Midbrain (tissue), 1 donor: Measurements from ENCODE around the gene PPEF1.

Source experiments
- DNase-seq: peaks from one replicate; lab custom pipeline; 2025; lab: John Stamatoyannopoulos, UW

The PPEF1 gene, protein sequence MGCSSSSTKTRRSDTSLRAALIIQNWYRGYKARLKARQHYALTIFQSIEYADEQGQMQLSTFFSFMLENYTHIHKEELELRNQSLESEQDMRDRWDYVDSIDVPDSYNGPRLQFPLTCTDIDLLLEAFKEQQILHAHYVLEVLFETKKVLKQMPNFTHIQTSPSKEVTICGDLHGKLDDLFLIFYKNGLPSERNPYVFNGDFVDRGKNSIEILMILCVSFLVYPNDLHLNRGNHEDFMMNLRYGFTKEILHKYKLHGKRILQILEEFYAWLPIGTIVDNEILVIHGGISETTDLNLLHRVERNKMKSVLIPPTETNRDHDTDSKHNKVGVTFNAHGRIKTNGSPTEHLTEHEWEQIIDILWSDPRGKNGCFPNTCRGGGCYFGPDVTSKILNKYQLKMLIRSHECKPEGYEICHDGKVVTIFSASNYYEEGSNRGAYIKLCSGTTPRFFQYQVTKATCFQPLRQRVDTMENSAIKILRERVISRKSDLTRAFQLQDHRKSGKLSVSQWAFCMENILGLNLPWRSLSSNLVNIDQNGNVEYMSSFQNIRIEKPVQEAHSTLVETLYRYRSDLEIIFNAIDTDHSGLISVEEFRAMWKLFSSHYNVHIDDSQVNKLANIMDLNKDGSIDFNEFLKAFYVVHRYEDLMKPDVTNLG

DNA sequence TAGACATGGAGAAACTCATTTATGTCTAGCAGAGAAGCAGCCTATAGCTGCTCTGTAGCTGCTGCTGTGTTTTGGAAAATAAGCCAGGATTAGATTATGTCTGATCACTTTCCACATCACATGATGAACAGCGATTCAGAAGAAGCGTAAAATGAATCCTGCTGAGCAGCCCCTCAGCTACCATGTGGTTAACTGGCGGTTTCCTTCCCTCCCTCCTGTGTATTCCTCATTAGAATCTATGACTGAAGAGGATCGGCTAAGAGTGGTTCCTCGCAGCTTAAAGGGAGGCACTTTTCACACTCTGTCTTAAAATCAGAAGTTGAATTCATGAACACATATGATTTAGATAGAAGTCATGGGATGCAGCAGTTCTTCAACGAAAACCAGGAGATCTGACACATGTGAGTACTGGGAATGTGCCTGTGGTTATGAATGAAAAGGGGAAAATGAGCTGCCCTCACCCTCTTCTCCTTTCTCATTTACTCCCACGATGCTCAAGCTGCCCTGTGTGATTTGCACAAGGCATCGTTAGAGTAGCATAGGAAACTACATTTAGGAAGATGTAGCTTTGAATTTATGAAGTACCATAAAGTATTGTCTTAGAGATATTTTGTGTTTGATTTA lies at the start of gene PPEF1:
Gene PPEF1 (plus strand): TSS at position 220 of the 624 bp plus-strand sequence. CDS start 136 bp downstream, at position 356.
- no peak for DNase-seq

DNA sequence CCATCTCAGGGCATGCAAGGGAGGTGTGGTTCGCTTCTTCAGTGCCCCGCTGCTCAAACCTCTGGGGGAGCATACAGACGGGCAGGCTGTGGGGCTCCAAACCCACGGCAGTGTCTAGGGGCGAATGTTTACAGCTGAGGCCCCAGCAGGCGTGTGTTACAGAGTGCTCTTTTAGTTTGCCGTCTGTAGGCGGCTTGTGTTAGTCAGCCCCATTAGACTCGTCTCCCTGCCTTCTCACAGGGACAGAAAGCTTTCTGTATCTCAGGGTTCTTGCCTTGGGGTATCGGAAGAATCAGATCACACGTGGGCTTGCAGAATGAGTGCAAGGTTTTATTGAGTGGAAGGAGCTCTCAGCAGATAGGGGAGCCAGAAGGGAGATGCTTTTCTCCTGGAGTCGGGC lies 46.2 kb upstream of the PPEF1 start:
- no peak for DNase-seq

DNA sequence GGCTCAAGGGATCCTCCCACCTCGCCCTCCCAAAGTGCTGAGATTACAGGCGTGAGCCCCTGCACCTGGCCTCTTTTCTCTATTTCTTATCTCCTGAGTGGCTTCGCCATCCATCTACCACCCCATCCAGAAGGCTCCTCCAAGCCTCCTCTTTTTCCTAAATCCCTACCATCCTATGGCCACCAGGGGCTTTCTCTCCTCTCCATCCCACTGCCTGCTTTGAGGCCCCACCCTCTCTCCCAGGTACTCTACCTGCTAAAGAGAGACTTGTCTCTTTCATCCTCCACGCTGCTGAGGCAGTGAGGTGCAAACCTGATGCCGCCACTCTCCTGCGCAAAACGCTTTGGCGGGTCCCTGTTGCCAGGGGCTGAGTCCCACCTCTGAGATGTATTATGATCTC lies 42.5 kb upstream of the PPEF1 start:
- no peak for DNase-seq

DNA sequence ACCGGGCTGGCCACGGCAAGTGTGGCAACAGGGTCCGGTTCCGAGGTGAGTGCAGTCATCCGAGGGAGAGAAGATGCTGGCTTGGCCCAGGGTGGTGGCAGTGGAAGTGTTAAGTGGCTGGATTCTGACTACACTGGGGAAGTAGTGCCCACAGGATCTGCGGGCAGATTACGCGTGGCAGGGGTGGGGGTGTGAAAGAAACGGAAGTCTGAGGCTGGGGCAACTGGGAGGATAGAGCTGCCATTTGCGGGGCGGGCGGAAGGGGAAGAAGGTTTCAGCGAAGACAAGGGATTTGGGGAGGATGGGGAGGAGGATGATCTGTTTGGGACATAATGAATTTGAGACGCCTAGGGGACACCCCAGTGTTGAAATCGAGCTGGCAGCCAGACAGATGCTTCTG lies 40.8 kb upstream of the PPEF1 start:
- no peak for DNase-seq

DNA sequence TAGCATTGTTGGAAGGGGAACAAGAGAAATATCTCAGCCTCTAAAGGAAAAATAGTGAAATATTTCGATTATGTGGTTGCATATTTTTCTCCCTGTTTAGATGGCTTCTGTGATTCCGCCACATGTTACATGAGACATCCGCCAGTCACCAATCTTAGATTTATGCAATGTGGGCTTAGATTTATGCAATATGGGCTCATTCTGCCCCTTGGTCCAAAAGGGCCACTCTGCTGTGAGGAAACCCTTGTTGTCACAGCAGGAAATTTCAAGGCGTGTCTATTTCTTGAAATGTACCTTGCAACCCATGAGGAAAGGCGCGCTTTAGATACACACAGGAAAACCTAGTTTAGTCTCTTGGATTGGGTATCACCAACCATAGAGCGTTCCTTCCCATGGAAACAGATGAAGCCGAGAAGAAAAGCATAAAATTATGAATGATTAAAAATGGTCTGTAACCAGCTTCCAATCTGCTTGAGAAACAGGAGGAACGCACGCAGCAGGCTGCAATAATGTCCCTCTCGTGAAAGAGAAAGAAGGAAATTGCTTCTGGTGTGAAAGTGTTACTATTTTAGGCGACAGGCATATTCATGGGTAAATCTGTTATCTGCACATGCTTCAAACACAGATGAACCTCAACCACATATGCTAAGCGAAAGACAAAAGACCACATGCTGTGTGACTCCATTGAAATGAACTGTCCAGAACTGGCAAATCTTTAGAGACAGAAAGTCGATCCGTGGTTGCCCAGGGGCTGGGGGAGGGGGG lies 39.2 kb upstream of the PPEF1 start:
- DNase-seq: no peak

DNA sequence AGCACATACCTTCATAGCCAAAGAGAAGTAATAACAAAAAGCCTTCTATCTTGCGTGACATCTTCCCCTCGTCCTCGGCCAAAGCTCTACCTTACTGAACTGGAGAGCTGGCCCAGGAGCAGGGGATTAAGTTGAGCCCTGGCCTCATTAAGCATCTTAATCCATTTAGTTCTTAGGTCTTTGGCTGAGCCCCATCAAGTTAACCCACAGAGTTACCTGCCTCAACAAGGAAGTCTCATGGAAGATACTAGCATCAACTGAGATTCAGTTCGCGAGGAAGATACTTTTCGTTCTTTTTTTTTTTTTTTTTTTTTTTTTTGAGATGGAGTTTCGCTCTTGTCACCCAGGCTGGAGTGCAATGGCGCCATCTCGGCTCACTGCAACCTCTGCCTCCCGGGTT lies 35.4 kb upstream of the PPEF1 start, which contains the start of gene RS1:
Gene RS1 (minus strand): TSS at position 101 of the 400 bp plus-strand sequence. CDS start 40 bp downstream, at position 61.
- no peak for DNase-seq

DNA sequence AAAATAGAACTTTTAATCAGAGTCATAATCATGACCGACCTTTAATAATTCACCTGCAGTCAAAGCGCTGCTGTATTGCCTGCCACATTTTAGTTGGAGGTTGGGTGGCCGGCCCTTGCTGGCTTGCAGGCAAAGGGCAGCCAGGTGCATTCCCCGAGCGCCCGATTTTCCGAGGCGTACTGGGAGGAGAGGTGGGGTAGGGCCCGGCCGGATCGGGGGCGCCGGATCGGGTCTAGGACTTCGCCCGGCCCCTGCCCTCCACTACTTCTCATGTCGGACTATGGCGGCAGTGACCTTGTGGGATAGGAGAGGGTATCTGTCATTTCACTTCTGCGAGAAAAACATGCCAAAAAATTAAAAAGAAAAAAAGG lies 33.0 kb upstream of the PPEF1 start:
- DNase-seq: no peak

DNA sequence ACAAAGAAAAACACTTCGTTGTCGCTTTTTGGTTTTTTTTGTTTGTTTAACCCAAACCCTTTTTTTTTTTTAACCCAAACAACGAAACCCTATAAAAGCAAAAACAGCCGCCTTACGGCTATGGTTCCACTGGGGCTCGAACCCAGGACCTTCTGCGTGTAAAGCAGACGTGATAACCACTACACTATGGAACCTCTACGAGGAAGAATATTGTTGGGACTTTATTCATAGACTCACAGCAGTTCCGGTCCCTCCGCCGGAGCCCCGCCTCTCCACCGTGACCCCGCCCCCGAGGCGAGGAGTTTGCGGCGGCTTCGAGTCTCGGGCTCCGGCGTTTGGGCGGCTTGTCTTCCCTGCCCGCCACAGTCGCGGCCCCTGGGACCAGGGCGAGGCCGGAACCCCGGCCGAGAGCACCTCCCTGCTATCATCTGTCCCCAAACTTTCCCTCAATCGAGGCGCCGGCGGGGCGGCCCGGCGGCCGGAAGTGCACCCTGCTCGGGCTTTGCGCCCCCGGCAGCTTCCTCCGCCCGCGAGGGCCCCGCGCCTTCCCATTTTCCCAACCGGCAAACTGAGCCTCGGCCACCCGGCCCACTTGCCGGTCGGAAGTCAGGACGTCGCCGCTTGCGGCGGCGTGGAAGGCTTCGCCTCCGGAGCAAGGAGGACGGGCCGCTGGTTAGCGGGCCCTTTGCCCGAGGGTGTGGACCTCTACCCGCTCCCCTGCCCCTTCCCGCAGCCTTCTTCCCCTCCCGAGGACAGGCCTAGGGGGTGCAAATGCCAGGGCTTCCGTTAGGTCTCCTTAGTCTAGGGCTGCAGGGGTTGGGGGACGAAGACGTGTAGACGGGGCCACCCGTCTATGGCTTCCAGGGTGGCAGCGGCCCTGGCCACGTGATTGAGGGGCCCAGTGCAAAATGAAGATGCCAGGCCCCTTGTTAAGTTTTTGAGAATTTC lies 32.4 kb upstream of the PPEF1 start:
- peak; percentile 86 for DNase-seq

DNA sequence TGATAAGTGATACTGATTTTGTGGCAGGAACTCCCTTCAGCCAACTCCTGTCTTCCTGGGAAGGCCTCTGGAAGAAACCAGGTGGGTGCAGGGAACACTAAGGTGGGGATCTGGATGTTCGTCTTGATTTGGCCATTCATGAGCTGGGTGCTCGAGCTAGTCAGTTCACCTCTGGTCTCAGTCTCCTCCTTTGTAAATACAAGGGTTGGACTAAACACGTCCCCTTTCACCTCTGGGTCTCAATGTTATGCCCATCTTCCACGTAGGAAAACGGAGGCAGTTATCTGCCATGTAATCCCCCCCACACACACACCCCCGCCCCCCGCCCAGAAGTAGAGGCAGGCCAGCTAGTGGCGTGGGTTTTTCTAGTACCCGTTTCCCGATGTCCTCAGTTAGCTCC lies 31.4 kb upstream of the PPEF1 start:
- no peak for DNase-seq

DNA sequence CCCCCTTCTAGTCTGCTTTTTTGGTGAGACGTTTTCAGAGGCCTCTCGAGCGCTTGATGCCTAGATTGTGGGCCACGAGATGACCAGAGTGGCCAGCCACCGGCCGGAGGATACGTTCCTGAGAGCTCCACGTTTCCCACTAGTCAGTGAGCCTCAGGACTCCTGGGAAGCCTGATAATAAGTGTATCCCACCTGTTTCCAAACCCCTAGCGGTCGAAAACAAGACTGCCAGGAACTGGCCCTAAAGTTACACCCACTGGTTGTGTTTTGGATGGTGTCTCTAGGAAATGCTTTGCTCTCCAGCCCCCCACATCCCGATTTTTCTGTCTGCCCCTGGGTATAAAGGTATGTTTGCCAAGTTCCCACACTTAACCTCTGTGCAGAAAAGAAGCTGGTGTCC lies 31.0 kb upstream of the PPEF1 start:
- no peak for DNase-seq

DNA sequence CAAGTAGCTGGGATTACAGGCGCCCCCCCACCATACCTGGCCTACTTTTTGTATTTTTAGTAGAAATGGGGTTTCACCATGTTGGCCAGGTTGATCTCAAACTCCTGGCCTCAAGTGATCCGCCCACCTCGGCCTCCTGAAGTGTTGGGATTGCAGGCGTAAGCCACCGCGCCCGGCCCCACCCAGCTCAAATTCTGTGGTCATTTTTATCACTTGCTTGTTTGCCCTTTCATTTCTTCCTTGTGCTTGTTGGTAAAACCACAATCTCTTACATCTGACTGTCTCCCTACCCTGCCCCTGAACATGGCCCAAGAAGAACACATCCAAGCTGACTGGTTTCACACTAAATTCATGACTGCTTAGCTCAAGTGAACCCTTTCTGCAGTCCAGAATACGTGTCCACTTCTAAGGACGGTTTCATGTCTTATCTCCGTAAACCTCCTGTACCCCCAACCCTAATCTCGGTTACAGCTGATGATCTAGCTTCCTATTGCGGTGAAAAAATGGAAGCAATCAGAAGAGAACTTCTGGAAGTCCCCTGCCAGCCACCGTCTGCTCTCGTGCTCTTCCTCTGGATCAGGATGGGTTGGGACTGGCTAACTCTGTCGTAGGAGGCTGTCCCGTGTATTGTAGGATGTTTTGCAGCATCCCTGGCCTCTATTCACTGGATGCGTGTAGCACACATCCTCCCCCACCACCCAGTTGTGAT lies 30.1 kb upstream of the PPEF1 start:
- no peak for DNase-seq

DNA sequence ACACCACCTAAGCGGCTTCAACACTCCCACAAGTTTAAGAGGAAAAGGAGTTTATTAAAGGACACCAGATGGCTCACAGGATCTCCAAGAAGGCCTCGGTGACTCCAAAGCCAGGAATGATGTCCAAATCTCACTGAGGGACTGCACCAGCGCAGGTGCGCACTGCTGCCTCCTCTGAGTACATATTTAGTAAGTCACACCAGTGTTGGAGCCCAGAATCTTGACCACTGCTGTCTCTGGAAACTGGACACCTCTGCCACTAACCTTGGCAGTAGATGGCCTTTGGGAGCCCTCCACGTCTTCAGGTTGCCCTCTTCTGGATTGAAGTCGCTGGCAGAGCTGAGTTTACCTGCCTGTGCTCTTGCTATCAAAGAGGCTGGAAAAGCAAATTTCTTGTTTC lies 25.4 kb upstream of the PPEF1 start:
- DNase-seq: no peak

DNA sequence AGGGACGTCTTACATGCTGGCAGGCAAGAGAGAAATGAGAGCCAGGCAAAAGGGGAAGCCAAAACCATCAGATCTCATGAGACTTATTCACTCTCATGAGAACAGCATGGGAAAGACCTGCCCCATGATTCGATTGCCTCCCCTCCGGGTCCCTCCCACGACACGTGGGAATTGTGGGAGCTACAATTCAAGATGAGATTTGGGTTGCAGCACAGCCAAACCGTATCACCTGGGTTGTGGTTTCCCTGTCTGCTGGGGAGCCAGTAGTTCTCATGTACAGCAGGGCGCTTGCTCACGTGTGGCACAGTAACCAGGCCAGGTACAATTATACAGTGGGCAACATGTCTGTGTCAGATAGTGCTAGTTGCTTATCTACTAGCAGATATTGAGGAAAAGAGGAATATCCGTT lies 24.5 kb upstream of the PPEF1 start:
- DNase-seq: no peak

DNA sequence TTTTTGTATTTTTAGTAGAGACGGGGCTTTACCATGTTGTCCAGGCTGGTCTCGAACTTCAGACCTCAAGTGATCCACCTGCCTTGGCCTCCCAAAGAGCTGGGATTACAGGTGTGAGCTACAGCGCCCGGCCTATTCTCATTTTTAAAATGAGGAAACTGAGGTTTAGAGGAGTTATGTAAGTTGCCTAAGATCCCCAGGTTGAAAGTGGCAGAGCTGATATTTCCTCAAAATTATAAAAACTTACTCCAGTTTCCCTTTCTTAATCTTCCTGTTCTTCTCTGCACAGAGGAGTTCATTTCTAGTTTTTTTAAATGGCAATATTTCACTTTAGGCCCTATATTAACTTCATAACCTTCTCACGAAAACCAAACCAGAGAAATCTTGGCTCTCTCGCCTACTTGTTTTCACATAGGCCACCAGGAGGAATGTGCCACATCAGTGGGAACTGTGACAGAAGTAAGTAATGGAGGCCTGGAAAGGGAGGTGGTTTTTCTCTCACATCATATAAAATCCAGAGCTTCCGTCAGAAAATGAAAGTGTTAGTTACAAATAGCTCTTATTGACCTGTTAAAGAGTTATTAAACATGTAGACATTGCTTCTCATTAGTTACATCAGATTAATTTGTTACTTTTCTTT lies 19.5 kb upstream of the PPEF1 start:
- DNase-seq: no peak

DNA sequence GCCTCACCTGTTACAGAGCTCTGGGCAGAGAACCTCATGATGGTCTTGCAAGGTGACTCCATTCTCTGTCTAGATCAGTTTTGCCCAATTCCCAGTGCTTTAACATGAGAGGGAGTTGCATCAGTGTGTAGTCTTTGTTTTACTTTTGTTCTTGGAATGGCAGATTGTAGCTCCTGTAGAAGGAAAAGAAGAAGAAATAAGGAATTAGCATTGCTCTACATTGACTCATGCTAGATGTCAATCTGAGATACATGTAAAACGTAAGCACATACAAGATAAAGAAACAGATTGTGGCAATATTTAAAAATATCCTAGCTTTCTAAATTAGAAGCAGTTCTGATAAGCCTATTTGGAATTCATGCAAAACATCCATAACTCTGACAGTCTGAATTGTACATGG lies 16.0 kb upstream of the PPEF1 start:
- no peak for DNase-seq

DNA sequence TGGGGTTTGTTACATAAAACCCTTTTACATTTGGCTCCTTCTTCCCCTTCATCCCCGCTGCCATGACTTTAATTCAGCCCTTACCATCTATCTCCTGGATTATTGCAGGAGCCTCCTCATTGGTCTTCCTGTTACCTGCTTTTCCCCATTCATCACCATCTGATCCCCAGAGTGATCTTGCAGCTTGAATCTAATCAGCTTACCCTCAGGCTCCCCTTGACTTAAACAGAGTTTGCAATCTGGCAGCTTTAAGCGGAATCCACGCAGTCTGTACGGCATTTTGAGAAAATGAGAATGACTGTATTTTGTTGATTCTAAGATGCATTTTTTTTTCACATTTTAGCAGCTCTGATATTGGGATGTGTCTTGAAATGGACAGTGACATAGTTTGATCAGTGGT lies 14.9 kb upstream of the PPEF1 start:
- no peak for DNase-seq

DNA sequence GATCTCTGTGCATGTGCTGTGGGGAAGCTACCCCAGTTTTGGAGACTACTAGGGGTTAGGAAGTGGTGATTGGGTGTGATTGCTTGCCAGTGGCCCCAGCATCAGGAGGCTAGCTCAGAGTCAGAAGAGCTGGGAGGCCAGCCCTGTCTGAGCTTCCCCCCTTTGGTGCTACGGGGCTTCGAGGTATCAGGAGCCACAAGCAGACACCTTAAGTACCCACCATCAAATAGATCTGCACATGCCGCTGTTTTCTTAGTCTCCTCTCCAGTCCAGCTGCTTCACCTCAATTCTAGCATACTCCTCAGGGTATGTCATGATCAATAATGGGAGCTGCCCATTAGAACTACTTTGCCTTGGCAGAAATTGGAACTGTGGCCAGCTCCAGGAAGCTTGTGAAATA lies 10.8 kb upstream of the PPEF1 start:
- no peak for DNase-seq

DNA sequence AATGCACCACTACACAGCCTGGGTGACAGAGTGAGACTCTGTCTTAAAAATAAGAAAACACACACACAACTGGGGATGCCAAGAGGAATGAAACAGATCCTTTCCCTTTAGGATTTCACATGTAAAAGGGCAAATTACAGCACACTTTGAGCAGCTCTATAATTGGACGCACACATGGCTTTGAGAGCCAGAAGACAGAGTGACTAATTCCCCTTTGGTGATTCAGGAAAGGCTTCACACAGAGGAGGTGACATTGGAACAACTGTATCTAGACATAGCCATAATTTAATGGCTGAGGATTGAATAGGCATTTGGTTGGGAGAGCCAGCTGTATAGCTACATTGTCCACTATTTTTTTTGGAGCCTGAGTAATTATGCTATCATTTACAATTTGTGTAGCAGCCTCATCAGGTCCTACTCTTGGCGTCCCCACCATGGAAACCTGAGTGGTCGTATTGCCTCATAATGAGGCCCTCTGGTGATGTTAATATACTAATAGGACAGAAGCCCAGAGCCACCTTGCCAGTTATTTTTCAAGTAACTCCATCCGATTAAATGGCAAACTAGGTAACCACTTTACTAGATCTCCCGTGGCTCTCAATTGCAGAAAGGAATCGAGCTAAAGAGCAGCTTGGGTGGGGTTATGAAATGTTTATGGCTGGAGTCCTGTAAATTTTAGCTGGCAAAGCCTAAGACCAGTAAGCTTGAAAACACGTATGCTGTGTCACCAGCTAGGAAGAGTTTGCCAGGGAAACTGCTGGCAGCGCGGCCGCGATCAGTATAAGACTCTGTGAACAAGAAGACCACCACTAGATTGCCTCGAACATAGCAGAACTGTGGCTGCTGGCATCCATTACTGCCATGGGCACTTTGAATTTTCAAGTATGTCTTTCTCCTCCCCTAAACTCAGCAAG lies 8.5 kb upstream of the PPEF1 start:
- DNase-seq: no peak
